GM10248 (cell line): ENCODE data around the gene ETHE1.

Experiments used
- CTCF ChIA-PET: fragments of 300-600 bp; sonication (Branson Sonifier 250); formaldehyde crosslinking; extraction: SDS; loops from one replicate; lab custom pipeline; 2021; ENCODE audit warnings: antibody characterized with exemption; lab: Yijun Ruan, JAX
- POLR2A ChIA-PET: fragments of 350-650 bp; sonication (Branson Sonifier 250); formaldehyde crosslinking; extraction: SDS; loops from one replicate; lab custom pipeline; 2020; ENCODE audit warnings: antibody characterized with exemption; lab: Yijun Ruan, JAX
- DNase-seq: peaks from one replicate; pipeline ENCODE4 v3.0.0; 2012; ENCODE audit errors: extremely low spot score
- TF ChIP-seq, protein P1 (sequence below): IDR thresholded peaks from 2 replicates; pipeline ENCODE4 v1.5.1; 2012; ENCODE audit warnings: mild to moderate bottlenecking, low read depth; ENCODE audit errors: extremely low read depth, missing control alignments, control extremely low read depth

ETHE1 gene

DNA sequence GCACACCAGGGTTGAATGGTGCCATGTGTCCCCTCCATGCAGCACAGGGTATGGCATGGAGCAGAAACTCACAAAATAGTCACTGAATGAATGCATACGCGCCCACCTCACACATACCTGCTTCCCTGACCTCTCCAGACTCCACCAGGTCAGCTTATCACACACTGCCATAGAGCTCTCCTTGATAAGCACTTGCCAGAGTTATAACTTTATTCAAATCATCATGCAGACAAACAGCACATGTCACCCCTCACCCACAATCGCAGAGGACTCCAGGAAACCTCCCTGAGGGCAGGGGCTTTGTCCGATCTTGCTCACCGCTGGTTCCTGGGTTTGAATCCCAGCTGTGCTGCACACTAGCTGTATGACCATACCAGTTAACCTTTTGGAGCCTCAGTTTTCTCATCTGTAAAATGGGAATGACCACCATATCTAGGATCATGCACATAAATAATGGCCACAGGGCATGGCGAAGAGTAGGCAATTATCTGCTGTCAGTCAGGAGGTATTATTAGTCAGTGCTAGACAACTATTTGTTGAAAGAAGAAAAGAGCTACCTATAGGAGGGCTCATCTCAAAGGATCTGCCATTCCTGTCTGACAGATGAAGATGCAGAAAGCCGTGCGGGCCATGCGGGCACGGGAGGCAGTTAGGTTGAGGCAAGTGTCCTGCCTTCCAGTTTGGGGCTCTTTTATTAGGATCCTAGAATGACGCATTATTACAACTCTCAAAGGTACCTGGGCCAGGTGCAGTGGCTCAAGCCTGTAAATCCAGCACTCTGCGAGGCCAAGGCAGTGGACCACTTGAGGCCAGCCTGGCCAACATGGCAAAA lies 34.4 kb upstream of the ETHE1 start:
- TF ChIP-seq, protein P1, sequence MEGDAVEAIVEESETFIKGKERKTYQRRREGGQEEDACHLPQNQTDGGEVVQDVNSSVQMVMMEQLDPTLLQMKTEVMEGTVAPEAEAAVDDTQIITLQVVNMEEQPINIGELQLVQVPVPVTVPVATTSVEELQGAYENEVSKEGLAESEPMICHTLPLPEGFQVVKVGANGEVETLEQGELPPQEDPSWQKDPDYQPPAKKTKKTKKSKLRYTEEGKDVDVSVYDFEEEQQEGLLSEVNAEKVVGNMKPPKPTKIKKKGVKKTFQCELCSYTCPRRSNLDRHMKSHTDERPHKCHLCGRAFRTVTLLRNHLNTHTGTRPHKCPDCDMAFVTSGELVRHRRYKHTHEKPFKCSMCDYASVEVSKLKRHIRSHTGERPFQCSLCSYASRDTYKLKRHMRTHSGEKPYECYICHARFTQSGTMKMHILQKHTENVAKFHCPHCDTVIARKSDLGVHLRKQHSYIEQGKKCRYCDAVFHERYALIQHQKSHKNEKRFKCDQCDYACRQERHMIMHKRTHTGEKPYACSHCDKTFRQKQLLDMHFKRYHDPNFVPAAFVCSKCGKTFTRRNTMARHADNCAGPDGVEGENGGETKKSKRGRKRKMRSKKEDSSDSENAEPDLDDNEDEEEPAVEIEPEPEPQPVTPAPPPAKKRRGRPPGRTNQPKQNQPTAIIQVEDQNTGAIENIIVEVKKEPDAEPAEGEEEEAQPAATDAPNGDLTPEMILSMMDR: no peak
- DNase-seq: no peak
- POLR2A ChIA-PET: no interaction called here
- CTCF ChIA-PET: interaction anchor here (1.1 to 9.5 kb wide), 3 partner anchors 12 to 49 kb away, joined by 3 to 97 read pairs (median 3); partner anchors contain the start of genes PINLYP and XRCC1

DNA sequence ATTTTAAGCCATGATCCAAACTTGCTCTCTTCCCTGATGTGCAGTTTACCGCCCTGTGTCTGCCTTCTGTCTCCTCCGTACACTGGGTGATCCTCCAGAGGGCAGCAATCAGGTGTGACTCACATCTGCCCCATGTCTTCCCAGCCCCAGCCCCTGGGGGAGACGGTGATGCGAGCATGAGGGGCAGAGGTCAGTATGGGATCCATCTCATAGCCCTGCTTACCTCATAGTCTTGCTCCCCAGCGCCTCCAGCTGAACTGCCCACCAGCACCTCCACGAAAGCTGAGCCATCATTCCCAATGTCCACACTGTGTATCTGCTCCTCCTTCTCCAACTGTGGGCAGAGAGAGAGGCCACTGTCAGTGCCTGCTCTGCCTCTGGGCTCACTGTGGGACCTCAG lies 33.7 kb upstream of the ETHE1 start:
- POLR2A ChIA-PET: no interaction called here
- TF ChIP-seq, protein P1: no peak
- CTCF ChIA-PET: interaction anchor here (1.2 to 9.5 kb wide), 2 partner anchors 13 to 50 kb away, joined by 3 to 97 read pairs; partner anchors contain the start of genes PINLYP and XRCC1
- no peak for DNase-seq

DNA sequence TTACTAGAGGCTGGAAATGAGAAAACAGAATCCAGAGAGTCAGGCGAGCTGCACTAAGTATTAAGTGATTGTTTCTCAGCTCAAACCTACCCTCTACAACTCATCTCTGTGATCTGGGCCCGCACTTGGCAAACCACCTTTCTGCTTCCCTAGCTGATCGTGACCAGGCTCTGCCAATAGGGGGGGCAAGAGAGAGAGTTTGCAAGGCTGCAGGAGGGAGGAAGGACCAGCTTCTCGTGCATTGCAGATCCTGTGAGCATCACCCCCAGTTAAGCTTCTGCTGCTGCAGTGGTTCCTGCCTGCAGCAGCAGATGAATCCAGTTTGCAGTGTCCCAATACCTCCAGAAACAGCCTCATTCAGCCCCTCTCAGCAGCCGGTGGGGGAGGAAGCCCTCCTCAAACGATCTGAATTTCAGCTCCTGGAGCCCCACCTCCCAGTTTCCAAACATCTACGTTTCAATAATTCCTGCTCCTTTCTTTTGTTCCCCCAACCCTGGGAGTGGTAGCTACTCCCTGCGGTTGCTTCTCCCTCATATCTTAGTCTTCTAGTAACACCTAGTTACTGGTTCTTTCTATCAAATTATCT lies 28.3 kb upstream of the ETHE1 start:
- TF ChIP-seq, protein P1: peak; percentile 88
- DNase-seq: peak; percentile 80
- ChIA-PET CTCF (interaction anchor here (0.7 to 9.5 kb wide), 36 partner anchors 8 to 254 kb away, joined by 3 to 97 read pairs (median 5); partner anchors contain the start of genes IRGQ, PINLYP, XRCC1 and ZNF575), POLR2A (no interaction called here)

DNA sequence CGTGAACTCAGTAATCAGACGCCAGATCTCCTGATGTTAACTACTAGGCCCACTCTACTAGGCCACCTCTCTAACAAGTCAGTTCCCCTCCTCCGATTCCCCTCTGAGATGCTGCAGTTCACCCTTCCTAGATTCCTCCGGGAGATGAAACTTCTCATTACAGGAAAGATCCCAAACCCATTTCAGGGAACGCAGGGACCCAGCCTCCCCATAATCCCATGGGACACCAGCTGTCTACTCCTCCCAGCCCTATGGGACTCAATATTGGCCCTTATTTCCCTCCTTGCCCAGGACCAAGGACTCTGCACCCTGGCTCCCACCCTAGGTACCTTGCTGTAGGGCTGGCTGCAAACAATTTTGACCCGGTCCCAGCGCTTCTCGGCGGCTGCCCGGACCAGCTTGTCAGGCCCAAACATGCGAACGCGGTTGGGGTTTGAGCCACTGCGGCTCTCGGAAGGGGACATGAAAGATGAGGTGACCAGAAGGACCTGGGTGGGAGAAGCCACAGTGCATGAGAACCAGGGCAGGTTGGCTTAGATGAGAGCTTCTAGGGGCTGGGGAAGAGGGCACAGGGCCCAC lies 27.4 kb upstream of the ETHE1 start:
- POLR2A ChIA-PET: no interaction called here
- TF ChIP-seq, protein P1: no peak
- CTCF ChIA-PET: interaction anchor here (0.9 to 9.5 kb wide), 29 partner anchors 10 to 255 kb away, joined by 3 to 97 read pairs (median 5); partner anchors contain the start of genes IRGQ, PINLYP, XRCC1 and ZNF575
- DNase-seq: no peak

DNA sequence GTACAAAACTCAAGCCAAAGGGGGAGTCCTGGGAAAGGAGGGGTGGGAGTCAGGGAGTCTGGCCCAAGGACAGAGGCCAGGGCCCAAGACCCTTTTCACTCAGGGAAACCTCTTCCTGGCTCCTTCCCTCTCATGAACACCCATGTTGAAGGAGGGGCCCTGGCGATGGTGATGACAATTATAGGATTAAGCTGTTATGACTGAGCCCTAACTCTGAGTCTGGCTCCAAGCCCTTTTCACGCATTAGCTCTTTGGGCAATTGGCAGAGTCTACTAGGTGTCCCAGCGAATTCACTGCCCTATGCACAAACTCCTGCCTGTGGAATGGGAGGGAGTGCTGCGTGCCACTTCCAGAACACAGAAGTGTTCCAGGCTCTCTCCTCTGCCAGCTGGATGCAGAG lies 26.7 kb upstream of the ETHE1 start:
- TF ChIP-seq, protein P1: no peak
- ChIA-PET CTCF (interaction anchor here (3.1 to 9.5 kb wide), 4 partner anchors 18 to 41 kb away, joined by 13 to 97 read pairs (median 70); partner anchors contain the start of genes IRGQ, PINLYP, XRCC1 and ZNF575), POLR2A (no interaction called here)
- no peak for DNase-seq

DNA sequence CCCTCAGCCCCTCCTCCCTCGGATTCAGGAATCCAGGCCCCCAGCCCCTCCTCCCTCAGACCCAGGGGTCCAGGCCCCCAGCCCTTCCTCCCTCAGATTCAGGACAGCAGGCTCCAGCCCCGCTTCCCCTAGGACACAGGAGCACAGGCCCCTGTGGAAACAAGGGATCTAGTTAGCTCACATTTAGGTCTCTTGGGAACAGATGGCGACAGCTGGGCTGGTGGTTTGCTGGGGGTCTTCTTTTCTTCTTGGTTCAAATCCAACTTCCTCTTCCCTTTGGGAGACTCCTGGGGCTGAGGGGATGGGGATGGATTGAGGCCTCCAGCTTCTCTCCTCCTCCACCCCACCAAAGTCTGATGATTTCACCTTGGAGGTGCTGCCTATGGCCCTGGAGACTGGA lies 25.6 kb upstream of the ETHE1 start:
- CTCF ChIA-PET: interaction anchor here (5.2 to 9.5 kb wide), 3 partner anchors 17 to 42 kb away, joined by 60 to 97 read pairs (median 79); partner anchors contain the start of genes IRGQ, PINLYP, XRCC1 and ZNF575
- DNase-seq: no peak
- TF ChIP-seq, protein P1: no peak
- POLR2A ChIA-PET: no interaction called here
